Gastroesophageal sphincter (tissue), 3 donors: ENCODE measurements around the gene FOXB2.

Experiments used
- EP300 ChIP-seq: sonication (generic); formaldehyde crosslinking; IDR thresholded peaks from one replicate; pipeline ENCODE4 v1.6.1; 2017; ENCODE audit warnings: antibody characterized with exemption, mild to moderate bottlenecking
- POLR2A ChIP-seq, 2 donors: fragments of 450-650 bp; IDR thresholded peaks; one replicate each; pipeline ENCODE4 v1.6.1; 2017; ENCODE audit warnings: antibody characterized with exemption in 2 of 2, mild to moderate bottlenecking in 2 of 2, moderate library complexity in 1 of 2
- TF ChIP-seq, protein P1 (sequence below), 4 experiments: fragments of 200-600 bp in 2 of 4; fragments of 450-650 bp in 2 of 4; sonication (generic) in 1 of 4; IDR thresholded peaks; one replicate each; pipeline ENCODE4 v1.5.1; 2017 to 2019; ENCODE audit warnings: antibody characterized with exemption in 4 of 4, mild to moderate bottlenecking in 2 of 4, moderate library complexity in 2 of 4

- TF ChIP-seq, protein P1, sequence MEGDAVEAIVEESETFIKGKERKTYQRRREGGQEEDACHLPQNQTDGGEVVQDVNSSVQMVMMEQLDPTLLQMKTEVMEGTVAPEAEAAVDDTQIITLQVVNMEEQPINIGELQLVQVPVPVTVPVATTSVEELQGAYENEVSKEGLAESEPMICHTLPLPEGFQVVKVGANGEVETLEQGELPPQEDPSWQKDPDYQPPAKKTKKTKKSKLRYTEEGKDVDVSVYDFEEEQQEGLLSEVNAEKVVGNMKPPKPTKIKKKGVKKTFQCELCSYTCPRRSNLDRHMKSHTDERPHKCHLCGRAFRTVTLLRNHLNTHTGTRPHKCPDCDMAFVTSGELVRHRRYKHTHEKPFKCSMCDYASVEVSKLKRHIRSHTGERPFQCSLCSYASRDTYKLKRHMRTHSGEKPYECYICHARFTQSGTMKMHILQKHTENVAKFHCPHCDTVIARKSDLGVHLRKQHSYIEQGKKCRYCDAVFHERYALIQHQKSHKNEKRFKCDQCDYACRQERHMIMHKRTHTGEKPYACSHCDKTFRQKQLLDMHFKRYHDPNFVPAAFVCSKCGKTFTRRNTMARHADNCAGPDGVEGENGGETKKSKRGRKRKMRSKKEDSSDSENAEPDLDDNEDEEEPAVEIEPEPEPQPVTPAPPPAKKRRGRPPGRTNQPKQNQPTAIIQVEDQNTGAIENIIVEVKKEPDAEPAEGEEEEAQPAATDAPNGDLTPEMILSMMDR (IDR thresholded peaks at IDR 0.05), result no peak
- no peak for TF ChIP-seq EP300
- no peak for TF ChIP-seq POLR2A (IDR thresholded peaks at IDR 0.05)
Observed at GRCh38 chr9:76969716-76970115, 49.7 kb upstream of the FOXB2 start.
